ENCODE data around the gene PRRC2C. TPM values are rescaled to one million over a fixed set of nuclear protein-coding genes. Genes with fewer than 3 reads are reported as not detected.

PRRC2C gene
- total RNA-seq, 4 donors from 2014 or later: 96.1 to 181 (median 104) TPM

GRCh38 chr1:171637928-171638576, 152.7 kb downstream of the PRRC2C start:
- no peak overlapping the region for H3K27ac ChIP-seq
- H3K4me1 ChIP-seq: no peaks in the 10 kb centered on the region
- WGBS: 73% methylated on average over 4 of the region's 4 CpGs
- TF ChIP-seq CTCF (IDR thresholded peaks at IDR 0.05): no peak
- TF ChIP-seq EP300 (IDR thresholded peaks at IDR 0.05): no peak
- TF ChIP-seq POLR2AphosphoS5 (IDR thresholded peaks at IDR 0.05): no peak
- TF ChIP-seq POLR2A (IDR thresholded peaks at IDR 0.05): no peak
- no peak for DNase-seq (ENCODE audit: low spot score in 2 of 2)
- H3K36me3 ChIP-seq: no peaks in the 10 kb centered on the region
- no peaks in the 10 kb centered on the region for H3K27me3 ChIP-seq
- no peaks in the 10 kb centered on the region for H3K9me3 ChIP-seq
- H3K4me3 ChIP-seq: no peak overlapping the region

- H3K4me1 ChIP-seq: peaks cover 8% of the 10 kb centered on the region
- H3K9me3 ChIP-seq: no peaks in the 10 kb centered on the region
- no peak for TF ChIP-seq EP300 (IDR thresholded peaks at IDR 0.05)
- no peak for TF ChIP-seq POLR2A (IDR thresholded peaks at IDR 0.05)
- TF ChIP-seq POLR2AphosphoS5 (IDR thresholded peaks at IDR 0.05): no peak
- no peak for TF ChIP-seq CTCF (IDR thresholded peaks at IDR 0.05)
- H3K36me3 ChIP-seq: no peaks in the 10 kb centered on the region
- 96% methylated on average over 1 of the region's 1 CpG for WGBS
- no peaks in the 10 kb centered on the region for H3K27me3 ChIP-seq
- no peak overlapping the region for H3K27ac ChIP-seq
- no peak for DNase-seq (ENCODE audit: low spot score in 2 of 2)
- no peak overlapping the region for H3K4me3 ChIP-seq
Observed at GRCh38 chr1:171640225-171640624, 154.9 kb downstream of the PRRC2C start.

GRCh38 chr1:171641076-171641864, 155.9 kb downstream of the PRRC2C start:
- WGBS: 72% methylated on average over 9 of the region's 10 CpGs
- TF ChIP-seq EP300 (IDR thresholded peaks at IDR 0.05): no peak
- TF ChIP-seq POLR2A (IDR thresholded peaks at IDR 0.05): no peak
- TF ChIP-seq CTCF (IDR thresholded peaks at IDR 0.05): no peak
- no peak for TF ChIP-seq POLR2AphosphoS5 (IDR thresholded peaks at IDR 0.05)
- no peak for DNase-seq (ENCODE audit: low spot score in 2 of 2)
- Histone ChIP-seq H3K36me3 (no peaks in the 10 kb centered on the region), H3K27me3 (no peaks in the 10 kb centered on the region), H3K4me3 (no peak overlapping the region), H3K4me1 (peaks cover 17% of the 10 kb centered on the region), H3K27ac (no peak overlapping the region), H3K9me3 (no peaks in the 10 kb centered on the region)

GRCh38 chr1:171642197-171642596, 156.9 kb downstream of the PRRC2C start:
- Histone ChIP-seq H3K4me1 (peaks cover 20% of the 10 kb centered on the region), H3K4me3 (no peak overlapping the region), H3K27me3 (no peaks in the 10 kb centered on the region), H3K36me3 (no peaks in the 10 kb centered on the region), H3K9me3 (no peaks in the 10 kb centered on the region), H3K27ac (no peak overlapping the region)
- no peak for DNase-seq (ENCODE audit: low spot score in 2 of 2)
- TF ChIP-seq POLR2A (IDR thresholded peaks at IDR 0.05) (no peak), POLR2AphosphoS5 (IDR thresholded peaks at IDR 0.05) (no peak), CTCF (IDR thresholded peaks at IDR 0.05) (no peak), EP300 (IDR thresholded peaks at IDR 0.05) (no peak)
- 88% methylated on average over 4 of the region's 4 CpGs for WGBS

Other genes starting within 250 kb of the PRRC2C start
- gene FMO1, start 237.0 kb upstream of the PRRC2C start, total RNA-seq: 10 to 100 TPM in 3 of 4 donors, 1 to 10 TPM in 1; 3.1 to 15.5 (median 14.4) TPM
- 1 to 10 TPM; 1.5 to 6.6 (median 2.7) TPM for gene FMO4, start 171.3 kb upstream of the PRRC2C start, total RNA-seq
- not detected for gene MYOCOS, start 136.7 kb downstream of the PRRC2C start, total RNA-seq
- gene MYOC, start 167.2 kb downstream of the PRRC2C start, total RNA-seq: 1 to 10 TPM in 2 of 4 donors, under 1 TPM in 2; 0.34 to 3.1 (median 1.2) TPM